ENCODE data around the gene HADH.

- TF ChIP-seq CTCF (IDR thresholded peaks at IDR 0.05) = no peak
- no peak for TF ChIP-seq EP300 (IDR thresholded peaks at IDR 0.05)
These were observed 22.8 kb upstream of the HADH start for GRCh38 chr4:107966903-107967302.
